Fibroblast of mammary gland (primary cell): Measurements from ENCODE around the gene LRRC7.

ENCODE experiments used
- DNase-seq: peaks from one replicate; pipeline ENCODE4 v3.0.0-alpha.2; 2010; ENCODE audit warnings: low read depth
- H3K4me3 ChIP-seq: 2 replicates; pipeline ENCODE4 v1.5.1; 2011; ENCODE audit warnings: low read depth, mild to moderate bottlenecking, low read length, moderate library complexity; ENCODE audit not compliant: control insufficient read depth
- CTCF ChIP-seq: conservative IDR thresholded peaks from 2 replicates; pipeline ENCODE4 v1.5.1; 2011; ENCODE audit warnings: low read depth, low read length, inconsistent platforms; ENCODE audit not compliant: control insufficient read depth, insufficient read depth

The LRRC7 gene

GRCh38 chr1:69567652-69568420 is at the start of gene LRRC7:
LRRC7 (plus strand) TSS chr1:69567922; CDS start chr1:69568640, 718 bp downstream.
- DNase-seq: no peak
- TF ChIP-seq CTCF: no peak
- peak within 1 kb of the TSS; percentile 12 for H3K4me3 ChIP-seq

- DNase-seq: no peak
- no peak for TF ChIP-seq CTCF
These were observed 48.7 kb upstream of the LRRC7 start for GRCh38 chr1:69519006-69519405.

GRCh38 chr1:69520326-69520725 is 47.4 kb upstream of the LRRC7 start:
- no peak overlapping the region for H3K4me3 ChIP-seq
- no peak for TF ChIP-seq CTCF
- no peak for DNase-seq

More at GRCh38 chr1:69519006-69519405, 48.7 kb upstream of the LRRC7 start:
- H3K4me3 ChIP-seq: no peak overlapping the region

- no peak overlapping the region for H3K4me3 ChIP-seq
- TF ChIP-seq CTCF: no peak
- DNase-seq: peak; percentile 77
These were observed 44.7 kb upstream of the LRRC7 start for GRCh38 chr1:69523032-69523431.

DNA sequence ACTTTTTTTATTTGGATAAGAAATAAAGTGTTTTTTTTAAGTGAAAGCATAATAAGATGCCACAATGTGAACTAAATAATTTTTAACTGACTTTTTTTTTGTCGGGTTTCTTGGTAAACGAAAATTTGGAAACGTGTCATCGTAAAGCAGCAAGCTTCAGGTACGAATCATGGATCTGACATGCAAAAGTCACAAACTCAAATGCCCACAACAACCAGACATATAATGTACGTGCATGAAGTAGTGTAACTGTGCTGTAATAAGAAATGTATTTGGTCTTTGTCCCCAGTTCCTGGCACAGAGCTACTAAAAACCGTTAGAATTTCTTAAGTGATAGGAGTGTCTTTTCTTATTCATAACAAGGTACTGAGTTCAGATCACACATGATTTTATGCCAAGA is 44.3 kb upstream of the LRRC7 start:
- no peak for TF ChIP-seq CTCF
- H3K4me3 ChIP-seq: no peak overlapping the region
- no peak for DNase-seq

- peak; percentile 8 for DNase-seq
- H3K4me3 ChIP-seq: no peak overlapping the region
- no peak for TF ChIP-seq CTCF
These were observed 43.7 kb upstream of the LRRC7 start for GRCh38 chr1:69524015-69524414.

DNA sequence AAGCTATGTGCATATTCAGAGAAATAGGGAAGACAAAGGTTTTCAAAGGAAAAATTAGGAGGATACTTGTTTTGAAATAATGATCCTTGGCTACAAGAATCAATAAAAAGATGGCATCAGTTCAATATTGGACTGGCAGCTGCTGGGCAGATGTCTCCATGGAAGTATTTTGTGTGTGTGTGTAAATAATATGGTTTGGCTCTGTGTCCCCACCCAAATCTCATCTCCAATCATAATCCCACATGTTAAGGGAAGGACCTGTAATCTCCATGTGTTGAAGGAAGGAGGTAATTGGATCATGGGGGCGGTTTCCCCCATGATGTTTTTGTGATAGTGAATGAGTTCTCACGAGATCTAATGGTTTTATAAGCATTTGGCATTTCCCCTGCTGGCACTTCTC is 40.4 kb upstream of the LRRC7 start:
- no peak for DNase-seq
- TF ChIP-seq CTCF: no peak
- no peak overlapping the region for H3K4me3 ChIP-seq
